ENCODE results near the gene SORBS1. TPM values are rescaled to one million over a fixed set of nuclear protein-coding genes. Genes with fewer than 3 reads are reported as not detected.

Gene SORBS1
- total and polyA plus RNA-seq, 9 of the 15 experiments (the other 6 are each of a cell fraction or from before 2014, with no cell fraction given) = 2.0 to 13.3 (median 6.5) TPM

DNA sequence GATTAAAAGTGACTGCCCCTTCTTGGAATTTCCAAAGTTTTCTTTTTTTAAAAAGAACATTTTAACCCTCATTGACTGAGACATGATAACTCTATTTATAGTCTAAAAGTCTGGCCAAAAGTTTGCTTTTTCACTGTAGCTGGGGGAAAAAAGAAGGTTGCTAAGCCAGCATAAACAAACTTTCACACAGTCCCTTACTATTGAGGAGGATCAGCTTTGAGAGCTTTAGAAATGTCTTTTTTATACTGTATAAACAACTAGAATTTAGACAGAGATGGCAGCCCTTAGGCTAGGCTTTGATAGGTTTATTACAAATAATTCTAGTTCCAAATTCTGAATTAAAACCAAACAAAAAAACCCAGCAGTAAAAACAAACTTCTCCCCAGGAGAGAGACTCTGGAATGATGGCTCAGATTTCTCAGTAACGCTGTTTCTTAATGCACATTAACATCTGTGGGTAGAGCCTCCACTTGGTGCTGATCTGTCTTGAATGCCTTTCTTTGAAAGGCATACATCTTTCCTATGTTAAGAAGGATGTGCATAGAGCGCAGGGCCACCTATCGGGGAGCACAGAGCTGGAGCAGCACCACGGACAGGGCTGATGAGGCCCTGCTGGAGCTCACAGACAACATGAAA, 169.5 kb downstream of the SORBS1 start (continued):
- TF ChIP-seq, protein P1, sequence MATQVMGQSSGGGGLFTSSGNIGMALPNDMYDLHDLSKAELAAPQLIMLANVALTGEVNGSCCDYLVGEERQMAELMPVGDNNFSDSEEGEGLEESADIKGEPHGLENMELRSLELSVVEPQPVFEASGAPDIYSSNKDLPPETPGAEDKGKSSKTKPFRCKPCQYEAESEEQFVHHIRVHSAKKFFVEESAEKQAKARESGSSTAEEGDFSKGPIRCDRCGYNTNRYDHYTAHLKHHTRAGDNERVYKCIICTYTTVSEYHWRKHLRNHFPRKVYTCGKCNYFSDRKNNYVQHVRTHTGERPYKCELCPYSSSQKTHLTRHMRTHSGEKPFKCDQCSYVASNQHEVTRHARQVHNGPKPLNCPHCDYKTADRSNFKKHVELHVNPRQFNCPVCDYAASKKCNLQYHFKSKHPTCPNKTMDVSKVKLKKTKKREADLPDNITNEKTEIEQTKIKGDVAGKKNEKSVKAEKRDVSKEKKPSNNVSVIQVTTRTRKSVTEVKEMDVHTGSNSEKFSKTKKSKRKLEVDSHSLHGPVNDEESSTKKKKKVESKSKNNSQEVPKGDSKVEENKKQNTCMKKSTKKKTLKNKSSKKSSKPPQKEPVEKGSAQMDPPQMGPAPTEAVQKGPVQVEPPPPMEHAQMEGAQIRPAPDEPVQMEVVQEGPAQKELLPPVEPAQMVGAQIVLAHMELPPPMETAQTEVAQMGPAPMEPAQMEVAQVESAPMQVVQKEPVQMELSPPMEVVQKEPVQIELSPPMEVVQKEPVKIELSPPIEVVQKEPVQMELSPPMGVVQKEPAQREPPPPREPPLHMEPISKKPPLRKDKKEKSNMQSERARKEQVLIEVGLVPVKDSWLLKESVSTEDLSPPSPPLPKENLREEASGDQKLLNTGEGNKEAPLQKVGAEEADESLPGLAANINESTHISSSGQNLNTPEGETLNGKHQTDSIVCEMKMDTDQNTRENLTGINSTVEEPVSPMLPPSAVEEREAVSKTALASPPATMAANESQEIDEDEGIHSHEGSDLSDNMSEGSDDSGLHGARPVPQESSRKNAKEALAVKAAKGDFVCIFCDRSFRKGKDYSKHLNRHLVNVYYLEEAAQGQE (IDR thresholded peaks at IDR 0.05; ENCODE audit: borderline replicate concordance) = peak; percentile 97
- TF ChIP-seq, protein P1 (CRISPR knock-in tag; IDR thresholded peaks at IDR 0.05; ENCODE audit: low read depth) = 0 out of 2 replicates have a peak, but pooled peaks have one; percentile 81
- 0 out of 2 replicates have a peak, but pooled peaks have one; percentile 14 for TF ChIP-seq CBFA2T3 (IDR thresholded peaks at IDR 0.05)
- TF ChIP-seq E4F1 (CRISPR knock-in tag; IDR thresholded peaks at IDR 0.05; ENCODE audit: borderline replicate concordance) = no peak
